Measurements from ENCODE around the gene CWF19L1.

CWF19L1 gene

DNA sequence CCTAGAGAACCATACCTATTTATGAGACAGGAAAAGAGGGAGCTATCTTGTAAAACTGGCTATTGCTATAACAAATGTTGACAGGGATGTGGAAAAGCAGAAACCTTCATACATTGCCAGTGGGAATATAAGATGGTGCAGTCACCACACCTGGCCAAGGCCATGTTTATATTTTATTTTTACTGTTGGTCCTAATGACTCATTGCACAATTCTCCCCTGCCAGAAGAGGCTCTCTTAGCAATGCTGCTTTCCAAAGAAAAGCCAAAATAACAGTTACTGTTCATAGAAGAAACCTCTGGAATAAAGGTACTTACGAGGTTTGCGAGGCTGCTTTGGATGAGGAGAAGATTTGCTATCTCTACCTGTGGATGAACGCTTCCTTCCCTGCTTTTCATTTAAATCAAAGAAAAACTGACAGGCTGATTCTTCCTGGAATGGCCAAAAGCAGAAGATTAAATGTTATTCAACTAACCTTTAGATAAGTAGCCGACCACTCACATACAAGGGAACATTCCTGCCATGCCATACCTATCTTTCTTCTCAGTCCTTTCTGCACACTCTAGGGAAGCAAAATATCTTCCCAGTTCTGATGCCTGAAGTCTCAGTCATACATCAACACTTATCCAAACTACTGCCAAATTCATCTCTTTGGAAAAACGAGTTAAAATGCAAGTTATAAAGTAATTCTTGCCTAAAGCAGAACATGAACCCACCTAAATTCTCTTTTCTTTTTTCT lies 21.8 kb downstream of the CWF19L1 start:
- no peak for DNase-seq

GRCh38 chr10:100239851-100240250 lies 27.6 kb downstream of the CWF19L1 start:
- DNase-seq, result no peak

- DNase-seq, result no peak
Measured at GRCh38 chr10:100238429-100238828, 29.0 kb downstream of the CWF19L1 start.

DNA sequence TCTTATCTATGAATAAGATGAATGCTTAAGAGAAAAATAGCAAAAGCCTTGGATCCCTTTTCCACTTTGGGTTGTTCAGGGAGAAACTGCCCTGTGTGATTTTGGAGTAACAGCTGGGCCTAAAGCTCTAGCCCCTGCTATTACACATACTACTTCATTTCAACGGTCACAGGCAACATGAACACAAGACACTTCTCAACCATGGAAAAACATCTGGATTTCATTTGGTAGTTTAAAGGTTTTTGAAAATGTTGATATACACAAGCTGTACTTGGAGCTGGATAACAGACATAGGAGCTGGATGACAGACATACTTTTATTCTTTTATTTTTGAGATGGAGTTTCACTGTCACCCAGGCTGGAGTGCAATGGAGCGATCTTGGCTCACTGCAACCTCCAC lies 35.3 kb downstream of the CWF19L1 start:
- no peak for DNase-seq

DNA sequence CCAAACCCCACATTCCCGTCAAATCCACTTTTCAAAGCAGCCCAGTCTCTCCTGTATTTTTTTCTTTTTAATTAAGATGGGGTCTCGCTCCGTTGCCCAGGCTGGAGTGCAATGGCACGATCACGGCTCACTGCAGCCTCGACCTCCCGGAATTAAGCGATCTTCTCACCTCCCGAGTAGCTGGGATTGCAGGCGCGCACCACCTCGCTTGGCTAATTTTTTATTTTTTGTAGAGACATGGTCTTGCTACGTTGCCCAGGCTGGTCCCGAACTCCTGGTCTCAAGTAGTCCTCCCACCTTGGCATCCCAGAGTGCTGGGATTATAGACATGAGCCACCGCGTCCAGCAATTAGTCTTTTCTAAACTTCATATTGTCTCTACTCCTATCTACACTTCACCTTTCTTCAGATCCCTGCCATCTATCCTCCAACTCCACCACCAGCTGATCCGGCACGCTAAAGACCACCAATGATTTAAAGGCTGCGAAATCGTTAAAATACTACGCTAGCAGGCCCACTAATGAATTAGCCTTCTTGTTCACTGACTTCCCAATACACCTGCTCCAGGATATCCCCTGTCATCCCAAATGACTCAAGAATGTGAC lies 37.5 kb downstream of the CWF19L1 start:
- no peak for DNase-seq

DNA sequence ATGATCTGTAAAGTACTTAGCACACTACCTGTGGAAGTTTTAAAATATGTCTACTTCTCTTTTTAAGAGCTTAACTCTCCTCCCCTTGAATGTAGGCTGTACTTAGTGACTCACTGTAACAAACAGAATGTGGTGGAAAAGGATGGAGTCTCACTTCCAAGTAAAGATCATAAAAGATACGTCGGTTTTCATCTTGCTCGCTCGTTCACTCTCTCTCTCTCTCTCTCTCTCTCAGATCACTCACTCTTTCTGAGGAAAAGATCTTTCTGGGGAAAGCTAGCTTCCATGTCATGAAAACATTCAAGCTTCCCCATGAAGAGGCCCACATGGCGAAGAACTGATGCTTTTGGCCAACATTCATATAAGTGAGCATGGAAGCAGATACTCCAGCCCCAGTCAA lies 43.6 kb downstream of the CWF19L1 start:
- no peak for DNase-seq

DNA sequence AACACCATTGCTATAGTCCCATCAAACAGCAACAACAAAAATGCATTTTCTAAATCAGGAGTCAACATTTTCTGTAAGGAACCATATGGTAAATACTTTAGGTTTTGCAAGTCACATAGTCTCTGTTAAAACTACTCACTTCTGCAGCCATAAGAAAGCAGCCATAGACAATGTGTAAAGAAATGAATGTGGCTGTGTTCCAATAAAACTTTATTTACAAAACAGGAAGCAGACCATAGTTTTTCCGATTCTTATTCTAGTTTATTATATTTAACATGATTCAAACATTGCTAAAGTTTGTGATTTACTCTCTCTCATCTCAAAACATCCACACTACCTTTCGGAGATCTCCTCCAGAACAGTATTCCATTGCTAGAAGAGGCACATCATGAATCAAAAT lies 44.9 kb downstream of the CWF19L1 start:
- DNase-seq, result no peak

- DNase-seq, result no peak
Measured at GRCh38 chr10:100216006-100216405, 51.4 kb downstream of the CWF19L1 start.

- no peak for DNase-seq
Measured at GRCh38 chr10:100209303-100209702, 58.1 kb downstream of the CWF19L1 start.

DNA sequence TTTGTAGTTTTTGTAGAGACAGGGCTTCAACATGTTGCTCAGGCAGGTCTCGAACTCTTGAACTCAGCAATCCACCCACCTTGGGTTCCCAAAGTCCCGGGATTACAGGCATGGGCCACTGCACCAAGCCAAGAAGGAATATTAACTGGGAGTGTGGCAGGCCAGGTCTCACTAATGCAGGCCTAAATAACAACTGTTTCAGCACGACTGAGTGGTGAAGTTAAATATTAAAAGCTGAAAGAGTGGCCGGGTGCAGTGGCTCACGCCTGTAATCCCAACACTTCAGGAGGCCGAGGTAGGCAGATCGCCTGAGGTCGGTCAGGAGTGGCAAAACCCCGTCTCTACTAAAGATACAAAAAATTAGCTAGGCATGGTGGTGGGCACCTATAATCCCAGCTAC lies 59.2 kb downstream of the CWF19L1 start:
- no peak for DNase-seq

- DNase-seq, result no peak
Measured at GRCh38 chr10:100204370-100204769, 63.1 kb downstream of the CWF19L1 start.

- no peak for DNase-seq
Measured at GRCh38 chr10:100201549-100201948, 65.9 kb downstream of the CWF19L1 start.

- DNase-seq, result no peak
Measured at GRCh38 chr10:100194711-100195110, 72.7 kb downstream of the CWF19L1 start.

DNA sequence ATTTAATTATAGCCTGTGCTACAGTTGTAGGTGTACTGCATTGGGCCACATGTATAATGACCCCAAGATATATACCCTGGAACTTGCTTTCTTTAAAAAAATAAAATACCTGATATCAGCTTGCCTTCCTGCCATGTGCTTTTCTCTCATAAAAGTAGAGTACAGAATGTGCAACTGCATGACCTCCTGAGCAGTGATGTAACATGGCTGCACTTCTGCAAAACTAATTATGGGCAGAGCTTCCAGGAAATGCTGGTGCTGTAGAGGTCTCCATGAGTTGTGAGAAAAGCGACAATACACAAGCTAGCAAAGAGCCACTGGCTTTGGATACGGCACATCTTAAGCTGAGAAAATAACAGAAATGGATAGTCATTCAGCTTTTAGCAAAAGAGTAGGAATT lies 75.1 kb downstream of the CWF19L1 start:
- no peak for DNase-seq

DNA sequence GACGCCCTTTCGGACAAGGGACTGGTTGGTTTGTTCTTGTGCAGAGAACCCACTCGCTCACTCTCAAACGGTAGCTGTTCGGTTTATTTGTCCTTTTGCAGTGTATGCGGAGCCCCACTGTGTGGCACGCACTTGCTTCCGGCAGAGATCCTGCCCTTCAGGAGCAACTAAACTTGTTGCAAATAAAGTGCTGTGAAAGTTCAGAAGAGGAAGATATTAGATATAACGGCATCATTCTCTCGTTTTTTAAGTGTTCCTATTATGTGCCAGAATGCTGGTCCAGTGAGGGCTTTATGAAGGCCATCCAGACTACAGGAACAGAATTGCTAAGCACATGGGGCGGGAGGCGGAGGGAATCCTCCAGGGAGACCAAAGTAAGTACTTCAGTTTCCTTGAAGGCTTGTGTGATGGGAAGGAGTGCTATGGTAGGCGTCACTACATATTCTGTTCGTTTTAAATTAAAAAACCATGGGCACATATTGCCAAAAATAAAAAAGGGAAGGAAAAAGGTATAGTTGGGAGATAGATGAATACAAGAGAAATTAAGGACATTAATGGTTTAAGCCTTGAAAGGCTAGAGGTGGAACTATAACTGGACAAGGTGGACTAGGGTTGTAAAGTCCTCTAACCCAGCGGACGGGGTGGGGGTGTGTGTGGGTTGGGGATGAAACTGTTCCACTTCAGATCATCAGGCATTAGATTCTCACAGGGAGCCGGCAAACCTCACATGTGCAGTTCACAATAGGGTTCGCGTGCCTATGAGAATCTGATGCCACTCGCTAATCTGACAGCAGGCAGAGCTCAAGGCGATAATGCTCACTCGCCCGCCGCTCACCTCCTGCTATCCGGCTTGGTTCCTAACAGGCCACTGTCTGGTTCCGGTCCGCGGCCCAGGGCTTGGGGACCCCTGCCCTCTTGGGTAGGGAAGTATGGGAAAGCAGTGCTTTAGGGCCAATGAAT lies 80.9 kb downstream of the CWF19L1 start:
- DNase-seq, result peak; percentile 9

DNA sequence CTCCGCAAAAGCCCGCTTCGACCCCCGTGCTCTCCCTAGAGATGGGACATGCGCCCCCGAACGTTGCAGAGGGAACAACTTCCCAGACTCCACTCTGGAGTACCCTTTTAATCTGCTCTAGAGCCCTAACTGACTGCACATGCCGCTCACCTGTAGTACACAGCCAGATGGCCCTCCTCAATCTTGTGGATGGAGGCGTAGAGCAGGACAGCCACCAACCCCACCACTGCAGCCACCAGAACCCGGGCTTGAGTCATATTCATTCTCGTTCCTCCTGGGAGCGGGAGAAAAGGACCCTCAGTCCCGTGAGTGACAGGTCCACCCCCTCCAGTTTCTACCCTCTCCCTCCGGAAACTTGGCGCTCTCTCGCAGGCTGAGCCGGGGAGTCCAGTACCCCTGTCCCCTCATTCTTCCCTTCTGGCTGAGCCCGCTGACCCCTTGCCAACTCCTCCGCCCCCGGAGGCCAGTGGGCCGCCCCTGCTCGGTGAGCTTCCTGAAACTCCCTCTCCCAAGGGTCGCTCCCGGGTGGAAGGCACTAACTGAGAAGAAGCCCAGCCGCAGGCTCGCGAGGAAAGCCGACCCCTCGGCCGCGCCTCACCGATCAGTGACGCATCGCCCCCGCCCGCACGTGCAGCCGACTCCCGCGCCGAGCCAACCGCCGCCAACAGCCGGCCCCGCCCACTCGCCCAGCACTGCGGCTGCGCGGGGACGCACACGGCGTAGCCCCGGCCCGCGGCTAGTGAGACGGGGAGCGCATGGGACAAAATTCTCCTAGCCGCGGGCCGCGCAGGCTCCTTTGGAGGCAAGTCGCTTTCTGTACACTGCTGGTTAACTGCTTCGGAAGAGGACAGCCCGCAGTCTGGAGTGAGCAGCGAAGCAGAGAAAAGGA lies 81.8 kb downstream of the CWF19L1 start, which contains the start of gene ERLIN1:
Gene ERLIN1, minus strand, starts transcription at position 666 of the 889 bp plus-strand sequence. Its CDS starts 403 bp downstream, at position 263.
- peak; percentile 69 for DNase-seq

DNA sequence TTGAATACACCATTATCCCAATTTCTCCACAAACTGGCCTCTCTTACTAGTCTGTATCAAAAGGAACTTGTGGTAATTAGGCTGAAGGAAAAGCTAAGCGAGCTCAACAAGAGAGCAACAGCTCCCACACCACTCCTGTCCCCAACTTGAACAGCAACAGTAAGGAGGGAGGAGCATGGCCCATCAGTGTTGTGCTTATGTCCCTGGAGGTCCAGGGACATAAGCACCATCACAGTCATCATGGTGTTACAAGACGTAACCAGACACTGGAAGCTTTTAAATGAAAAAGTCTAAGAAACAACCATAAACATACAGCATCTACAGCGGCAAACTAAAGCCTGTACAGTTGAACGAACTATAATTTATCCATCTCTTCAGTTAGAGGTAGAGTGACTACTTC lies 82.6 kb downstream of the CWF19L1 start:
- peak; percentile 23 for DNase-seq

DNA sequence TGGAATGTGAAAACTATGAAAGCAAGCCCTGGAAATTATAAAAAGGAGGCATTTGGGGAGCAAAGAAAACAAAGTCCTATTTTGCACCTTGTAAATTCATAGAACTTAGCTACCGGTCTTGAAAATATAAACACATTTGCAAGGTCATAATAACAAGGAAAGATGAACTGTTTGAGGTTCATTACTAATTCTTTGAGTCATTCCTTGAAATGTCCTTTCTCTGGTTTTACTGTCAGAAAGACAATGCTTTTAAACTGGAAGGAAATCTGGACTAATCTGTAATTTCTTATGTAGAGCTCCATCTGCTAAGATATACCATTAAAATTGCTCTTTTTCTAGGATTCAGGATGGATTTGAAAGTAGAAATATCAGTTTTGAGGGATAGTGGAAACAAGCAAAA lies 83.0 kb downstream of the CWF19L1 start:
- DNase-seq, result no peak

DNA sequence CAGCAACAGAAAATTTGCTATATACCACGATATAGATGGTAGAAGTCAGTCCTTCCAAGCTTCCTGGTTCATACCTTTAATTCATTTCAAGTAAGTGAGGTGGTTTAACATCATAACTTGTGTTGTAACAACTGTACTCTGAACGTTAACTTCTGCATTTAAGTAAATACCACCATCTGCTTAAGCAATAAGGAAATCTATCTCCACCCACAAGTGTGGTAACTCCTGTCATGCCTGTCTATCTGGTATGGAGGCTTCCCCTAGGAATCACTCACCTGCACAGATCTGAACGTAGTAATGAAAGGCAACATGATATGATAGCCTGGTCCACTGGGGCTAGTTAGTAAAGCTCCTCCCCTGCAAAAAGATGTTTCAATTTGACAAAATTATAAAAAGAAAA lies 84.0 kb downstream of the CWF19L1 start:
- no peak for DNase-seq

GRCh38 chr10:100182908-100183307 lies 84.5 kb downstream of the CWF19L1 start:
- DNase-seq, result no peak
